Neural cell (in vitro differentiated cells): ENCODE results near the gene CYP27A1. TPM values are rescaled to one million over a fixed set of nuclear protein-coding genes. Genes with fewer than 3 reads are reported as not detected.

Experiments
- H2AFZ ChIP-seq: fragments of 200-600, 300-800 bp; sonication (generic), shearing (Covaris generic); 2 replicates; pipeline ENCODE4 v1.6.0; 2014; ENCODE audit warnings: low read depth, mild to moderate bottlenecking, antibody characterized with exemption, low read length, moderate library complexity
- H3F3A ChIP-seq: fragments of 200-600 bp; shearing (Covaris generic); 2 replicates; pipeline ENCODE4 v1.6.1; 2016; ENCODE audit warnings: mild to moderate bottlenecking, moderate library complexity, mixed read lengths, antibody characterized with exemption, low read length; ENCODE audit not compliant: insufficient read depth, poor library complexity, severe bottlenecking
- H3K27ac ChIP-seq: fragments of 200-600, 300-800 bp; sonication (generic), shearing (Covaris generic); 2 replicates; pipeline ENCODE4 v1.5.1; 2014; ENCODE audit warnings: mild to moderate bottlenecking, low read length, moderate library complexity
- H3K27me3 ChIP-seq: fragments of 300-800, 200-600 bp; sonication (generic), shearing (Covaris generic); 2 replicates; pipeline ENCODE4 v1.6.0; 2014; ENCODE audit warnings: mild to moderate bottlenecking, low read depth, low read length, moderate library complexity; ENCODE audit not compliant: insufficient read depth
- H3K36me3 ChIP-seq: fragments of 300-800, 200-600 bp; sonication (generic), shearing (Covaris generic); 2 replicates; pipeline ENCODE4 v1.5.1; 2014; ENCODE audit warnings: mild to moderate bottlenecking, antibody characterized with exemption, low read length, moderate library complexity; ENCODE audit not compliant: insufficient read depth
- H3K4me2 ChIP-seq: fragments of 300-800, 200-600 bp; sonication (generic), shearing (Covaris generic); 2 replicates; pipeline ENCODE4 v1.6.0; 2014; ENCODE audit warnings: mild to moderate bottlenecking, low read length
- H3K4me3 ChIP-seq: fragments of 300-800, 200-600 bp; sonication (generic), shearing (Covaris generic); 2 replicates; pipeline ENCODE4 v1.5.1; 2014; ENCODE audit warnings: mild to moderate bottlenecking, low read length, moderate library complexity
- H3K79me2 ChIP-seq: fragments of 200-600 bp; shearing (Covaris generic); replicated peaks from 2 replicates; pipeline ENCODE4 v1.6.0; 2014; ENCODE audit warnings: mild to moderate bottlenecking, low read length, moderate library complexity; ENCODE audit not compliant: insufficient read depth
- H3K9ac ChIP-seq: fragments of 300-800, 200-600 bp; sonication (generic), shearing (Covaris generic); 2 replicates; pipeline ENCODE4 v1.6.1; 2016; ENCODE audit warnings: mild to moderate bottlenecking, low read length, mixed read lengths
- H3K9me2 ChIP-seq: fragments of 200-600 bp; shearing (Covaris generic); 2 replicates; pipeline ENCODE4 v1.6.1; 2016; ENCODE audit warnings: mild to moderate bottlenecking, low read length, mixed read lengths; ENCODE audit not compliant: insufficient read depth
- H3K9me3 ChIP-seq: fragments of 200-600, 300-800 bp; sonication (generic), shearing (Covaris generic); 2 replicates; pipeline ENCODE4 v1.6.1; 2016; ENCODE audit warnings: mild to moderate bottlenecking, mixed run types, low read length, moderate library complexity, mixed read lengths
- H4K20me1 ChIP-seq: fragments of 200-600 bp; shearing (Covaris generic); 2 replicates; pipeline ENCODE4 v1.6.1; 2016; ENCODE audit warnings: mild to moderate bottlenecking, mixed run types; ENCODE audit not compliant: insufficient read depth
- EP300 ChIP-seq: fragments of 450-650 bp; conservative IDR thresholded peaks from 2 replicates; pipeline ENCODE4 v1.6.1; 2014; ENCODE audit warnings: antibody characterized with exemption, mild to moderate bottlenecking, moderate library complexity; ENCODE audit not compliant: poor library complexity, severe bottlenecking
- EZH2 ChIP-seq: fragments of 200-600, 300-800 bp; shearing (Covaris generic), sonication (generic); IDR thresholded peaks from 2 replicates; pipeline ENCODE4 v1.6.1; 2014; ENCODE audit warnings: antibody characterized with exemption, low read length, borderline replicate concordance, mild to moderate bottlenecking; ENCODE audit not compliant: insufficient read depth, poor library complexity, severe bottlenecking
- MXI1 ChIP-seq: fragments of 450-650 bp; conservative IDR thresholded peaks from 2 replicates; pipeline ENCODE4 v1.6.1; 2014; ENCODE audit warnings: antibody characterized with exemption, mild to moderate bottlenecking; ENCODE audit not compliant: poor library complexity, severe bottlenecking
- POLR2AphosphoS5 ChIP-seq: IDR thresholded peaks from 2 replicates; pipeline ENCODE4 v1.6.1; 2012
- RAD21 ChIP-seq: fragments of 450-650 bp; conservative IDR thresholded peaks from 2 replicates; pipeline ENCODE4 v1.6.1; 2014; ENCODE audit warnings: antibody characterized with exemption, mild to moderate bottlenecking, moderate library complexity
- REST ChIP-seq: IDR thresholded peaks from 2 replicates; pipeline ENCODE4 v1.6.1; 2012; ENCODE audit warnings: borderline replicate concordance
- SMC3 ChIP-seq: fragments of 450-650 bp; conservative IDR thresholded peaks from 2 replicates; pipeline ENCODE4 v1.6.1; 2014; ENCODE audit warnings: antibody characterized with exemption, mild to moderate bottlenecking, moderate library complexity; ENCODE audit not compliant: poor library complexity
- TAF1 ChIP-seq: IDR thresholded peaks from 2 replicates; pipeline ENCODE4 v1.6.1; 2012; ENCODE audit warnings: low read depth
- polyA plus RNA-seq: library from polyadenylated mRNA; depleted of rRNA; stranded (reverse); fragments of >200 nt; gene quantifications from 2 replicates; pipeline ENCODE4 v1.2.3, GENCODE V29; 2014
- TF ChIP-seq, protein P1 (sequence below): fragments of 450-650 bp; IDR thresholded peaks from 2 replicates; pipeline ENCODE4 v1.5.1; 2014; ENCODE audit warnings: antibody characterized with exemption, mild to moderate bottlenecking, moderate library complexity; ENCODE audit not compliant: poor library complexity, severe bottlenecking

The CYP27A1 gene
- polyA plus RNA-seq, 1 donor from 2014 or later: not detected

- Histone ChIP-seq H3K36me3 (no peaks in the 10 kb centered on the region), H4K20me1 (no peaks in the 10 kb centered on the region), H3K27me3 (no peaks in the 10 kb centered on the region), H3K9me3 (no peaks in the 10 kb centered on the region), H3K27ac (no peak overlapping the region), H2AFZ (no peak overlapping the region), H3K4me2 (no peak overlapping the region), H3K9me2 (no peaks in the 10 kb centered on the region), H3K79me2 (no peaks in the 10 kb centered on the region), H3K4me3 (no peak overlapping the region), H3K9ac (no peak overlapping the region), H3F3A (no peaks in the 10 kb centered on the region)
- TF ChIP-seq SMC3 (no peak), RAD21 (no peak), EP300 (no peak), MXI1 (no peak), REST (no peak), EZH2 (no peak), POLR2AphosphoS5 (no peak), TAF1 (no peak)
- TF ChIP-seq, protein P1, sequence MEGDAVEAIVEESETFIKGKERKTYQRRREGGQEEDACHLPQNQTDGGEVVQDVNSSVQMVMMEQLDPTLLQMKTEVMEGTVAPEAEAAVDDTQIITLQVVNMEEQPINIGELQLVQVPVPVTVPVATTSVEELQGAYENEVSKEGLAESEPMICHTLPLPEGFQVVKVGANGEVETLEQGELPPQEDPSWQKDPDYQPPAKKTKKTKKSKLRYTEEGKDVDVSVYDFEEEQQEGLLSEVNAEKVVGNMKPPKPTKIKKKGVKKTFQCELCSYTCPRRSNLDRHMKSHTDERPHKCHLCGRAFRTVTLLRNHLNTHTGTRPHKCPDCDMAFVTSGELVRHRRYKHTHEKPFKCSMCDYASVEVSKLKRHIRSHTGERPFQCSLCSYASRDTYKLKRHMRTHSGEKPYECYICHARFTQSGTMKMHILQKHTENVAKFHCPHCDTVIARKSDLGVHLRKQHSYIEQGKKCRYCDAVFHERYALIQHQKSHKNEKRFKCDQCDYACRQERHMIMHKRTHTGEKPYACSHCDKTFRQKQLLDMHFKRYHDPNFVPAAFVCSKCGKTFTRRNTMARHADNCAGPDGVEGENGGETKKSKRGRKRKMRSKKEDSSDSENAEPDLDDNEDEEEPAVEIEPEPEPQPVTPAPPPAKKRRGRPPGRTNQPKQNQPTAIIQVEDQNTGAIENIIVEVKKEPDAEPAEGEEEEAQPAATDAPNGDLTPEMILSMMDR: no peak
Measured at GRCh38 chr2:218820746-218821369, 38.9 kb downstream of the CYP27A1 start.

DNA sequence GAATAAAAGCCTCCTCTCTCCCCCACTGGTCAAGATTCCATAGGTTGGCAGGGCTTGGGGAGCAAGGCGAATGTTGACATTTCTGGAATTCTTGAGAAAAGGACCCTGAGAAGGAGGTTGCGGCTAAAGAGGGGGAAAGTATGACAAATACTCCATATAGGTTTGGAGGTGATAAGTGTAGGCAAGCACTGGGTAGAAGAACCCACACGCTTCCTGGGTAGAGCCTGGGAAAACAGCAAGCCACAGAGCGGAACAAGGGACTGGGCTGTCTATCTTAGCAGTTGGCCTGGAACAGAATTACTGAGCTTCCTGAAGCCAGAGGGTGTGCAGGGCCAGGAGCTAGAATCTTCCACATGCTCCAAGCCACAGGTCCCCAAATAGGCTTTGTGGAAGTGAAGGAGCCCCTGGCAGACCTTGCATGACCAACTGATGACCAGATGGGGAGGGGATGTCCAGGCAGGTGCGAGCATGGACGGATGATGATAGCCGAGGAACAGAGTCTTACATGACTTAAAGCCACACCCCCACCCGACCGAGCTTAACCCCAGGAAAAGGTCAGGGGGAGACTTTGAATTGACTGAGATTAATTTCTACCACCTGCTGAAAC is 39.8 kb downstream of the CYP27A1 start:
- Histone ChIP-seq H4K20me1 (no peaks in the 10 kb centered on the region), H3K27me3 (no peaks in the 10 kb centered on the region), H3K9ac (no peak overlapping the region), H3K79me2 (no peaks in the 10 kb centered on the region), H3K9me3 (no peaks in the 10 kb centered on the region), H3K9me2 (no peaks in the 10 kb centered on the region), H3K27ac (no peak overlapping the region), H2AFZ (no peak overlapping the region), H3K4me3 (no peak overlapping the region), H3K36me3 (no peaks in the 10 kb centered on the region), H3K4me2 (no peak overlapping the region), H3F3A (no peaks in the 10 kb centered on the region)
- no peak for TF ChIP-seq EP300
- TF ChIP-seq SMC3: no peak
- no peak for TF ChIP-seq EZH2
- TF ChIP-seq TAF1: no peak
- no peak for TF ChIP-seq RAD21
- TF ChIP-seq POLR2AphosphoS5: no peak
- no peak for TF ChIP-seq MXI1
- TF ChIP-seq REST: no peak
- TF ChIP-seq, protein P1: no peak
